Measurements from ENCODE around the gene COX4I1.

The COX4I1 gene

GRCh38 chr16:85832570-85833218 is 33.2 kb downstream of the COX4I1 start:
- ChIA-PET POLR2A (no interaction called here), CTCF (interaction anchor here (1.5 to 10.2 kb wide), 2 partner anchors 12 to 183 kb away, joined by 3 to 86 read pairs; no protein-coding TSS in a partner anchor)
- no peak overlapping the region for H3K4me3 ChIP-seq (ENCODE audit: low read depth, low read length)
- TF ChIP-seq CTCF (IDR thresholded peaks at IDR 0.05; ENCODE audit: insufficient read depth, low read length, missing control alignments): no peak
- DNase-seq (ENCODE audit: low read depth, low spot score): no peak

GRCh38 chr16:85833219-85833920 is 33.9 kb downstream of the COX4I1 start:
- POLR2A ChIA-PET: no interaction called here
- TF ChIP-seq CTCF (IDR thresholded peaks at IDR 0.05; ENCODE audit: insufficient read depth, low read length, missing control alignments): no peak
- H3K4me3 ChIP-seq (ENCODE audit: low read depth, low read length): no peak overlapping the region
- CTCF ChIA-PET: interaction anchor here (1.5 to 10.2 kb wide), 2 partner anchors 13 to 183 kb away, joined by 3 to 86 read pairs; no protein-coding TSS in a partner anchor
- DNase-seq (ENCODE audit: low read depth, low spot score): no peak

- TF ChIP-seq CTCF (IDR thresholded peaks at IDR 0.05; ENCODE audit: insufficient read depth, low read length, missing control alignments): no peak
- no peak overlapping the region for H3K4me3 ChIP-seq (ENCODE audit: low read depth, low read length)
- DNase-seq (ENCODE audit: low read depth, low spot score): no peak
- CTCF ChIA-PET: interaction anchor here (1.0 to 10.2 kb wide), 2 partner anchors 14 to 683 kb away, joined by 3 to 86 read pairs; no protein-coding TSS in a partner anchor
- POLR2A ChIA-PET: no interaction called here
Observed at GRCh38 chr16:85834741-85835140, 35.2 kb downstream of the COX4I1 start.

- DNase-seq (ENCODE audit: low read depth, low spot score): no peak
- ChIA-PET POLR2A (no interaction called here), CTCF (interaction anchor here (1.0 to 10.2 kb wide), 2 partner anchors 14 to 682 kb away, joined by 3 to 86 read pairs; no protein-coding TSS in a partner anchor)
- no peak for TF ChIP-seq CTCF (IDR thresholded peaks at IDR 0.05; ENCODE audit: insufficient read depth, low read length, missing control alignments)
- no peak overlapping the region for H3K4me3 ChIP-seq (ENCODE audit: low read depth, low read length)
Observed at GRCh38 chr16:85835227-85835751, 35.8 kb downstream of the COX4I1 start.

GRCh38 chr16:85835956-85836705 is 36.6 kb downstream of the COX4I1 start:
- no peak for TF ChIP-seq CTCF (IDR thresholded peaks at IDR 0.05; ENCODE audit: insufficient read depth, low read length, missing control alignments)
- ChIA-PET CTCF (interaction anchor here (1.0 to 10.2 kb wide), 2 partner anchors 15 to 681 kb away, joined by 3 to 86 read pairs; no protein-coding TSS in a partner anchor), POLR2A (no interaction called here)
- no peak for DNase-seq (ENCODE audit: low read depth, low spot score)
- no peak overlapping the region for H3K4me3 ChIP-seq (ENCODE audit: low read depth, low read length)

Measured in AG04449 (cell line).